Kidney epithelial cell (primary cell): ENCODE data around the gene ZG16. TPM values are rescaled to one million over a fixed set of nuclear protein-coding genes. Genes with fewer than 3 reads are reported as not detected.
"Not testable (repeated sequence)": the region's sequence is repeated elsewhere in the genome, so short reads cannot be mapped to it uniquely, and the experiment has no call there.

Source experiments
- DNase-seq: peaks from one replicate; pipeline ENCODE4 v3.0.0-alpha.2; 2010; ENCODE audit warnings: low read depth
- H3K27me3 ChIP-seq: 2 replicates; pipeline ENCODE4 v1.6.0; 2011; ENCODE audit warnings: low read length; ENCODE audit not compliant: control insufficient read depth, insufficient read depth
- H3K36me3 ChIP-seq: 2 replicates; pipeline ENCODE4 v1.5.1; 2011; ENCODE audit warnings: low read length; ENCODE audit not compliant: control insufficient read depth, insufficient read depth
- H3K4me3 ChIP-seq: 2 replicates; pipeline ENCODE4 v1.5.1; 2011; ENCODE audit warnings: low read depth, mild to moderate bottlenecking, control low read depth, low read length
- CTCF ChIP-seq: IDR thresholded peaks from 2 replicates; pipeline ENCODE4 v1.5.1; 2011; ENCODE audit warnings: mild to moderate bottlenecking, moderate library complexity, low read length, control low read depth, inconsistent platforms; ENCODE audit not compliant: insufficient read depth, poor library complexity, severe bottlenecking
- total RNA-seq: library from RNA; depleted of rRNA; stranded (reverse); fragments of >200 nt; gene quantifications from 2 replicates; pipeline ENCODE4 v1.2.3, GENCODE V29; 2015

Gene ZG16
- total RNA-seq, 1 donor from 2014 or later, result not detected

DNA sequence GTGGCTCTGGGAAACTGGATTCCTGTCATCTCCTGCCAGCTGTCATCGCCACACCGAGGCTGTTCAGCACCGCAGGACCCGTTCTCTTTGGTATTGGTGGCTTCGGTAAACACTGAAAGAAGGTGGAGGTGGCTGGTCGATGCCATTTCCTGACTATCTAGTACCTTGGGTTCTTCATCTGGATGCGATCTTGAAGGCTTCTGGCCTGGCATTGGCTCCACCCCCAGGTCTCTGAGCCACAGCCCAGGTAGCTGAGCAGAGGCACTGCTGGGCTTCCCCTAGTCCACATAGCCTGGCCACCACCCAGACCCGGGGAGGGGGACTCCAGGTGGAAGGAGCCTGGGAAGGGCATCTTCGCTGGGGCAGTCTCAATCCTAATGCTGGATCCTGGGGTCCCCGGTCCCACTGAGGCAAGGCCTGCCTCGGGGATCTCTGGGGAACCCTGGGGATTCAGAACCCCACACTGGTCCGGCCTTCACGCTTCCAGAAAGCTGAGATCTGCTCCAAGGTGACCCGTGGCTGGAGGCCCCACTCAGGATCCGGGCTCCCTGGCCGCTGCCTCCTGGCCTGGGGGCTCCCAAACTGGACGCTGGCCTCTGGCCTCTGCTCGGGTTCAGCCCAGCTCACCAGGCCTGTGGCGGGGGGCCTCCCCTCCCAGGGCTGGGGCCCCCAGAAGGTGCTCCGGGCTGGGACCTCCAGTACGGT lies 34.1 kb upstream of the ZG16 start:
- no peaks in the 10 kb centered on the region for H3K36me3 ChIP-seq
- no peak overlapping the region for H3K4me3 ChIP-seq
- no peak for DNase-seq
- H3K27me3 ChIP-seq, result no peaks in the 10 kb centered on the region
- no peak for TF ChIP-seq CTCF

DNA sequence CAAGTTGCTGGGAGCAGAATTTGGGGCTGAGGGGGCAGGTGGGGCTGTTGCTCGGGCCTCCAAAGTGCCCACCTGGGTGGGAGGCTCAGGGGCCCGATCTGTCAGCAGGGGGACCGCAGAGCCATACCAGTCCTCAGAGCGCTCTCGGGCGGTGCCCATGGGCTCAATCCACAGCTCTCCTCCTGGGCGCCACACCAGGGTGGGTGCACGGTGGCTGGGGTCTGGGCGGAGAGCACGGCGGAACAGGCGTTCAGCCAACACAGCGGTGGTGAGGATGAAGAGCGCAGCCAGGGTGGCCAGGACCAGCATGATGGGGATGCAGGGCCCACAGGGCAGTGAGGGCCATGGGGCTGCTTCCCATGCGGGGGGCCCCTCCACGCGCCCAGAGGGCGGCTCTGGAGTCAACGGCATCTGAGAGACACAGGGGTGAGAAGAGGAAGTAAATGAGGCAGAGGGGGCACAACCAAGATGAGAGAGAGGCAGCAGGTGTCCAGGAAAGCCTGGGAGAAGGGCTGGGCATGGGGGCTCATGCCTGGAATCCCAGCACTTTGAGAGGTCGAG lies 33.4 kb upstream of the ZG16 start:
- H3K27me3 ChIP-seq, result no peaks in the 10 kb centered on the region
- H3K36me3 ChIP-seq, result no peaks in the 10 kb centered on the region
- no peak for DNase-seq
- no peak for TF ChIP-seq CTCF
- no peak overlapping the region for H3K4me3 ChIP-seq

DNA sequence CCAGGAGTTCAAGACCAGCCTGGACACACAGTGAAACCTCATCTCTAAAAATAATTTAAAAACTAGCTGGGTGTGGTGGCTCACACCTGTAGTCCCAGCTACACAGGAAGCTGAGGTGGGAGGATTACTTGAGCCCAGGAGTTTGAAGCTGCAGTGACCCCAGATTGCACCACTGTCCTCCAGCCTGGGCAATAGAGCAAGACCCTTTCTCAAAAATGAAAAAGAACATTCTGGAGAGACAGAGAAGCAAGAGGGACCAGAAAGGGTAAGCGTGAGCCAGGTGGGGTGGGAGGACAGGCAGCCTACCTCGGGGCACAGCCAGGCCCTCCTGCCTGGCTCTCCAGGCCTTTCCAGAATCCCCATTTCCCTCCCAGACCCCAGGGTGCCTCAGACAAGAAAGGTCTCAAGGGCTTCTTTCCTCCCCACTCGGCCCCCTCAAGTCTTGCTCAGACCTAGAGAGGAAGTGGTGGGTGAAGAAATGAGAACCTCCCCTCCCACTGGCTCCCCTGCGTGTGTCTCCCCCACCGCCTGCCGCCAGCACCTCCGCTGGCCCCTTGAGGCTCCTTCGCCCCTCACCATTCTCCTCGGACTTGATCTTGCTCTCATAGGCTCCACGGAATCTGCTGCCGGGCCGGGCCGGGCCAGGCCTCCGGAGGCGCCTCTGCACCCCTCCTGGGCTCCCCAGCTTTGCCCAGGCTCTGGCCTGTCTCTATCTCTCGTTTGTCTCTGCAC lies 32.8 kb upstream of the ZG16 start:
- TF ChIP-seq CTCF, result no peak
- no peak for DNase-seq
- Histone ChIP-seq H3K36me3 (no peaks in the 10 kb centered on the region), H3K27me3 (no peaks in the 10 kb centered on the region), H3K4me3 (no peak overlapping the region)

GRCh38 chr16:29745853-29746345 lies 32.2 kb upstream of the ZG16 start, which contains the start of gene C16orf54:
Gene C16orf54, minus strand, starts transcription at chr16:29745990. Its CDS starts 1,039 bp downstream, at chr16:29744951.
- DNase-seq, result no peak
- Histone ChIP-seq H3K4me3 (no peak within 1 kb of the TSS), H3K36me3 (no peaks in the 10 kb centered on the region), H3K27me3 (no peaks in the 10 kb centered on the region)
- no peak for TF ChIP-seq CTCF

GRCh38 chr16:29746518-29746917 lies 31.5 kb upstream of the ZG16 start:
- not testable (repeated sequence) for H3K4me3 ChIP-seq, H3K27me3 ChIP-seq, DNase-seq, H3K36me3 ChIP-seq
